Measurements from ENCODE around the gene CEP68.

CEP68 gene

DNA sequence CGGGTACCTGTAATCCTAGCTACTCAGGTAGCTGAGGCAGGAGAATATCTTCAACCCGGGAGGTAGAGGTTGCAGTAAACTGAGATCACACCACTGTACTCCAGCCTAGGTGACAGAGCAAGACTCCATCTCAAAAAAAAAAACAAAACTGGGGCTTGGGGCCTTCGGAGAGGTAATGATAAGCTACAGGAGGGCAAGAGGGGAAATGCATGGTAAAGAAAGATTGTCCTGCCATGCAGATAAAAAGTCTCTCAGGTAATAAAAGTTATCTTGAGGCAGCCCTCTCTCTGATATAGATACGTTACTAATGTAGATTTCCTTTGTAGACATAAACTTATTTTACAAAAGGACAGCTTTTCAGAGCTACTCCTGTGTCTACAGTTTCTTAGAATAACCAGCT lies 77.4 kb downstream of the CEP68 start:
- DNase-seq = no peak

DNA sequence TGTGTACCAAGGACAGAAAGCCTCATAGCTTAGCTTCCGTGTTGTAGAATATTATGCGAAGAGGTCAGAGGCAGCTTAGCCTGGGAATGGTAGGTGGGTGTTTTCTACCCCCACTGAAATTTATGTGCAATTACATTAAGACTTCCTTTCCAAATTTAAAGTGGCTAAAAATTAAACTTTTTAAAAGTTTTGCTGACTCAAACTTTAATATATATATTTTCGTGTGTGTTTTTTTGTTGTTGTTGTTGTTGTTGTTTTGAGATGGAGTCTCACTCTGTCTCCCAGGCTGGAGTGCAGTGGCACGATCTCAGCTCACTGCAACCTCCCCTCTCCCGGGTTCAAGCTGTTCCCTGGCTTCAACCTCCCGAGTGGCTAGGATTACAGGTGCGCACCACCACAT lies 77.9 kb downstream of the CEP68 start:
- DNase-seq = no peak

- no peak for DNase-seq
Measured at GRCh38 chr2:65136253-65136652, 80.0 kb downstream of the CEP68 start.

Data from Kasumi-1 (cell line).